A673 (cell line): ENCODE data around the gene ACSL5. TPM values are rescaled to one million over a fixed set of nuclear protein-coding genes. Genes with fewer than 3 reads are reported as not detected.

ENCODE experiments used
- BruUV-seq: library from RNA; stranded (reverse); fragments of 400-500 nt; replicated peaks from 2 replicates; lab custom pipeline; 2021; lab: Mats Ljungman, UMichigan
- CTCF ChIA-PET: fragments of 300-600 bp; sonication (Branson Sonifier 250); formaldehyde crosslinking; loops from one replicate; lab custom pipeline; 2022; ENCODE audit warnings: antibody characterized with exemption; lab: Charles Lee
- POLR2A ChIA-PET: fragments of 300-600 bp; sonication (Branson Sonifier 250); formaldehyde crosslinking; loops from one replicate; lab custom pipeline; 2022; ENCODE audit warnings: antibody characterized with exemption; ENCODE audit not compliant: low non-redundant PET; lab: Charles Lee
- DNase-seq: peaks from one replicate; pipeline ENCODE4 v3.0.0-alpha.2; 2015; ENCODE audit warnings: low spot score
- H3K27ac ChIP-seq: fragments of 200-600 bp; sonication (generic); 2 replicates; pipeline ENCODE4 v1.5.1; 2016; ENCODE audit warnings: mixed run types, low read depth, mild to moderate bottlenecking, mixed read lengths, antibody characterized with exemption, low read length; ENCODE audit not compliant: poor library complexity, severe bottlenecking
- H3K27me3 ChIP-seq: fragments of 200-600 bp; sonication (generic); replicated peaks from 2 replicates; pipeline ENCODE4 v1.6.1; 2017; ENCODE audit warnings: mixed run types, low read depth, mild to moderate bottlenecking, mixed read lengths, antibody characterized with exemption, low read length; ENCODE audit not compliant: insufficient read depth, poor library complexity
- H3K36me3 ChIP-seq: fragments of 200-600 bp; sonication (generic); 2 replicates; pipeline ENCODE4 v1.6.1; 2016; ENCODE audit warnings: mixed run types, mild to moderate bottlenecking, mixed read lengths, antibody characterized with exemption, low read length; ENCODE audit not compliant: insufficient read depth, poor library complexity, severe bottlenecking
- H3K4me1 ChIP-seq: fragments of 200-600 bp; sonication (generic); 2 replicates; pipeline ENCODE4 v1.6.1; 2017; ENCODE audit warnings: mixed run types, mild to moderate bottlenecking, mixed read lengths, antibody characterized with exemption, low read length; ENCODE audit not compliant: insufficient read depth, poor library complexity, severe bottlenecking
- H3K4me3 ChIP-seq: fragments of 200-600 bp; sonication (generic); 2 replicates; pipeline ENCODE4 v1.5.1; 2016; ENCODE audit warnings: low read depth, mixed run types, mild to moderate bottlenecking, mixed read lengths, low read length; ENCODE audit not compliant: poor library complexity, severe bottlenecking
- H3K9me3 ChIP-seq: fragments of 200-600 bp; sonication (generic); 2 replicates; pipeline ENCODE4 v1.6.1; 2016; ENCODE audit warnings: mixed run types, low read depth, mild to moderate bottlenecking, mixed read lengths, antibody characterized with exemption, low read length; ENCODE audit not compliant: poor library complexity, severe bottlenecking
- EZH2 ChIP-seq: fragments of 200-600 bp; sonication (generic); IDR thresholded peaks from 2 replicates; pipeline ENCODE4 v1.6.1; 2017; ENCODE audit warnings: borderline replicate concordance, low read depth, mild to moderate bottlenecking, mixed read lengths, antibody characterized with exemption, low read length; ENCODE audit not compliant: poor library complexity, severe bottlenecking
- intact Hi-C: fragments of 100-400 bp; cut with micrococcal nuclease; formaldehyde crosslinking; loops from one replicate; pipeline ENCODE4 v1.10.0; 2022; ENCODE audit not compliant: unreplicated experiment
- total RNA-seq: library from RNA; stranded (reverse); gene quantifications from 2 replicates; pipeline ENCODE4 v1.2.3, GENCODE V29; 2021
- TF ChIP-seq, protein P1 (sequence below): fragments of 300-800, 200-600 bp; sonication (generic); conservative IDR thresholded peaks from 2 replicates; pipeline ENCODE4 v1.5.1; 2017; ENCODE audit warnings: low read depth, mild to moderate bottlenecking, antibody characterized with exemption, low read length, moderate library complexity, mixed read lengths

ACSL5 gene
- total RNA-seq, 1 experiment from 2014 or later = 1.0 TPM

DNA sequence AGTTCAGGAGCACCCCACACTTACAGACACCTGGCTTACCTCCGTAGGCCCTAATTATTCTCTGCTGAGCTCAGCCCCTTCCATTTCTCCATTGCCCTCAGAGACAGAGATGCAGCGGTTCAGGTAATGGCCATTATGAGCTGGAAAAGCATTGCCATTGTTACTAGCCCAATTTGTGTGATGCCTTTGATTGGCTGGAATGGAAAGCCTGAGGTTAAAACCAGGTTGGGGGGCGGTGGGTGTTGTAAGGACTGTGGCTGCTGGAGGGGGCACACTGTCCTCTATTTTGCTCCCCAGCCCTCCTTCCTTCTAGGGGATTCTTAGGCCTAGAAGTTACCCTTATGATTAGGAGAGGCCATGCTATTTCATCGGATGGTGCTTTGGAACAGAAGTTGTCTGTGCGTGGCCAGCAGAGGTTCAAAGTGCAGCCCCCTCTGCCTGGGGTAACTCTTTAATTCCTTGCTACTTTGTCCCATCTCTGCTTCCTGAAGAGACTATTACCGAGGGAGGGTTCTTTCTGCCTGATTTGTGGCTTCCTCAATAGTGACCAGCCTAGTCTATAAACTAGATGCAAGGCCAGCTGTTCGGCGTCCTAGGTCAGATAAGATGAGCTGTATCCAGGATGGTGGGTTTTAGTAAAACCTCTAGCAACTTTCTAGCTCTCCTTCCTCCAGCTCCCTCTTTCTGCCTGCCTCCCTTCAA lies 14.2 kb upstream of the ACSL5 start:
- no peak for TF ChIP-seq EZH2
- TF ChIP-seq, protein P1, sequence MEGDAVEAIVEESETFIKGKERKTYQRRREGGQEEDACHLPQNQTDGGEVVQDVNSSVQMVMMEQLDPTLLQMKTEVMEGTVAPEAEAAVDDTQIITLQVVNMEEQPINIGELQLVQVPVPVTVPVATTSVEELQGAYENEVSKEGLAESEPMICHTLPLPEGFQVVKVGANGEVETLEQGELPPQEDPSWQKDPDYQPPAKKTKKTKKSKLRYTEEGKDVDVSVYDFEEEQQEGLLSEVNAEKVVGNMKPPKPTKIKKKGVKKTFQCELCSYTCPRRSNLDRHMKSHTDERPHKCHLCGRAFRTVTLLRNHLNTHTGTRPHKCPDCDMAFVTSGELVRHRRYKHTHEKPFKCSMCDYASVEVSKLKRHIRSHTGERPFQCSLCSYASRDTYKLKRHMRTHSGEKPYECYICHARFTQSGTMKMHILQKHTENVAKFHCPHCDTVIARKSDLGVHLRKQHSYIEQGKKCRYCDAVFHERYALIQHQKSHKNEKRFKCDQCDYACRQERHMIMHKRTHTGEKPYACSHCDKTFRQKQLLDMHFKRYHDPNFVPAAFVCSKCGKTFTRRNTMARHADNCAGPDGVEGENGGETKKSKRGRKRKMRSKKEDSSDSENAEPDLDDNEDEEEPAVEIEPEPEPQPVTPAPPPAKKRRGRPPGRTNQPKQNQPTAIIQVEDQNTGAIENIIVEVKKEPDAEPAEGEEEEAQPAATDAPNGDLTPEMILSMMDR = no peak
- BruUV-seq = no TSS peak
- Histone ChIP-seq H3K4me1 (peaks cover 6% of the 10 kb centered on the region), H3K36me3 (no peaks in the 10 kb centered on the region), H3K4me3 (no peak overlapping the region), H3K9me3 (no peaks in the 10 kb centered on the region), H3K27ac (no peak overlapping the region), H3K27me3 (no peaks in the 10 kb centered on the region)
- intact Hi-C loops = no loop called here
- no peak for DNase-seq
- ChIA-PET CTCF (no interaction called here), POLR2A (no interaction called here)

DNA sequence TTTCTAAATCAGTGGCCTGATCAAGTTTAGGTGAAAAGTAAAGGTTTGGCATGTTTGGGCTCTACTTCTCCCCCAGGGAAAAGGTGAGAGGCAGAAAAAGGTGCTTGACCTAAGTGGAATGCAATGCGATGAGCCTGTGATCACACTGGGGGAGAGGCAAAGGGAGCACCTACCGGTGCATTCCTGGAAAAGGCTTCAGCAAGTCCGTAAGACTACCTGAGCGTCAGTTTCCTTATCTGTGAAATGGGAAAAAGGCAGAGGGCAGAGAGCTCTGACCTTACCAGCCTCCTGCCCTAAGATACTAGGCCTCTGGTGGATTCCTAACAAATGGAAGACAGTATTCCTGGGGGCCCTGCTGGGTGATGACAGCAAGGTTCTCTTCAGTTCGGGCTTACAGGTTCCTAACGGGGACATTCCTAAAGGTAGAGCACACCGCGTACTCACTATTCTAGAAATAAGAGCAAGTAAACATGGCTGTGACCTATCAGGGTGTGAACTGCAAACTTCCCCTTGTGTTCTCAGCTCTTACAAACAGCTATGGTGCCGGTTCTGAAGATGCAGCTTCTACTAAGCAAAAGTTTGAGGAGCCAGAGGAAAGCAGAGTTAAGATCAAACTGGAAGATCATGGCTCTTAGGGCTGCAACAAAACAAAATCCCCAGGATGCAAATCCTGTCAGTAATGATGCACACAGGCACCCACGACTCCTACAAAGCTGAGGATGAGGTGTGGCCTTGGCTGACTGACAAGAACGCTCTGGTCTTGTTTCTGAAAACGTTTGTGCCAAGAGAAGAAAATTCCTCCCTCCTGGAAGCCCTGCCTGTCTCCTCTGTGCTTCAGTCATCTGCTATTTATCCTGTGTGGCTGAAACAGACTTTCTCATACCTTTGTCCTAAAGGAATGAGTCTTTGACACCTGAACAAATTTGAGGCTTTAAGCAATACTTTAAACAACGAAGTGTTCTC lies 13.3 kb upstream of the ACSL5 start:
- ChIA-PET POLR2A (no interaction called here), CTCF (no interaction called here)
- Histone ChIP-seq H3K36me3 (no peaks in the 10 kb centered on the region), H3K9me3 (no peaks in the 10 kb centered on the region), H3K27me3 (no peaks in the 10 kb centered on the region), H3K4me3 (no peak overlapping the region), H3K4me1 (peaks cover 6% of the 10 kb centered on the region), H3K27ac (no peak overlapping the region)
- DNase-seq = no peak
- intact Hi-C loops = no loop called here
- TF ChIP-seq, protein P1 = no peak
- no peak for TF ChIP-seq EZH2
- BruUV-seq = no TSS peak

DNA sequence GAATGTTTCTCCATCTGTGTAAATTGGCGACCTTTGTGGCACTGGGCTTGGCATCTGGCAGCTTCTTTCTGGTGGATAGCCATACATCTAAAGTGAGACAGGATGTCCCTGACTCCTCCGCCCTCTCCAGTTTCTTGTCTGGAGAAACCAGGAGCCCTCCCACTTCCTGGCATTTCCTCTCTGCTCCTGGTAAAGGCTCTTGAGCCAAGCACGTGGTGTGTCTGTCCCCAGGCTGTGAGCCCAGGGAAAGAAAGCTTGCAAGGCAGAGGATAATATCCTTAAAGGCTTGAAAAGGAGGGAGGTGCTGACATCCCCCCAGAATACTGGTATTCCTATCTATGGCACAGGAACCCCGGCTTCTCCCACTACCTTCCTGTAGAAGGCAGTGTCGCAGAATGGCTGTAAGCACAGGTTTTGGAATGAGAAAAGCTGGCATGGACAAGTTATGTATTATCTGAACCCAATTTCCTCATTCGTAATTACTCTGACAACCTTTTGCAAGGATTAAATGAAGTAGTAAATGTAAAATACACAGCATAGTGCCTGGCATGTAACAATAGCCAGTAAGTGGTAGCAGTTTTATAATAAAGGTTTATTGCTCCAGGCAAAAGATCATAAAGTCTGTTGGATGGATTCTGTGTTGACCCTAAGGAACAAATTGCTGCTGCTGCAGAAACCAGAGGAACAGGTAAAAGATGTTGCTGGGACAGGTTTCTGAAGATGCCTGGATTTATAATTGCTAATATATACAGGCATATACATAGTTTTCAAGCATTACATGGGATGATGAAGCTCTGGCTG lies 11.8 kb upstream of the ACSL5 start:
- ChIA-PET CTCF (no interaction called here), POLR2A (no interaction called here)
- no peaks in the 10 kb centered on the region for H3K9me3 ChIP-seq
- no peaks in the 10 kb centered on the region for H3K36me3 ChIP-seq
- H3K27ac ChIP-seq = no peak overlapping the region
- H3K4me3 ChIP-seq = no peak overlapping the region
- peaks cover 6% of the 10 kb centered on the region for H3K4me1 ChIP-seq
- no TSS peak for BruUV-seq
- TF ChIP-seq EZH2 = no peak
- TF ChIP-seq, protein P1 = no peak
- peak; percentile 38 for DNase-seq
- H3K27me3 ChIP-seq = no peaks in the 10 kb centered on the region
- intact Hi-C loops = no loop called here
